ENCODE data around the gene GALNT2.

DNA sequence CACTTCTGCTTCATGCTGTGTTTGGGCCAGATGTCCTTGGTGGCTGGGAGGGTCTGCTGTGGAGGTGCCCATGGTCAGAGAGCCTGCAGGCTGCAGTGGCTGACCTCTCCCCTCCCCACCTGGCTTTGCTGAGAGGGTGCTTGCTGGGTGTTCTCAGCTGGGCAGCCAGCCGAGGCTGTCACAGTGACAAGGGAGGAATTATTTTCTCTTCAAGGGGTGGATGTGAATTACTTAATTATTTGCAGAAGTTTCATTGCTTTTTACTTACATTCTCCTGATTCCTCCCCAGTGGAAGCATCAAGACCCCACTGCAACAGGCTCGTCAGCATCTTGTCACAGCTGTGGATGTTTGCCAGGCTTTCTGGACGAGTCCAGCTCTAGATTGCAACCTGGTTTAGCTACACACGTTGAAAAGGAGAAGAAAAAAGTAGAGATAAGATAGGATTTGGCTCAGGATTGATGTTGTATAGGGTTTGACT is 70.3 kb downstream of the GALNT2 start:
- TF ChIP-seq CTCF (IDR thresholded peaks at IDR 0.05) = no peak
- no peak for TF ChIP-seq POLR2A (IDR thresholded peaks at IDR 0.05)

Data from adrenal gland (tissue), 5 donors.